ENCODE measurements around the gene ZNF234.

Gene ZNF234

DNA sequence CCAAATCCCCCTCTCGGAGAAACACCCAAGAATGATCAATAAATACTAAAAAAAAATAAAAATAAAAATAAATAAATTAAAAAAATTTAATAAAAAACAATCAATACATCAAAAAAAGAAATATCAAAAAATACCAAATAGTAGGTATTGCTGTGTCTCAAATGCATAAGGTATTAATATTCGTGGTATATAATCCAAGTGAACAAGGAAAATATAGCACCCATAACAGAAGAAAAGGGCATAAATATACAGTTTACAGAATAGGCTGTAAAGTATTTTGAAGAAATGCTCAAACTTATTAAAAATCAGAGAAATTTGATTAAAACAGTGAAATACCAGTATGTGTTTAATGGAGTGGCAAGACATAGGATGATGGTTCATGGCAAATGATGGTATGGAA, 63.4 kb downstream of the ZNF234 start:
- DNase-seq (ENCODE audit: low read depth in 2 of 2), result no peak
- no peak overlapping the region for H3K4me3 ChIP-seq (replicated peaks in 1 of 2; ENCODE audit: low read depth in 2 of 2, low read length in 2 of 2)
- TF ChIP-seq CTCF (IDR thresholded peaks at IDR 0.05; ENCODE audit: low read depth, low read length), result no peak

DNA sequence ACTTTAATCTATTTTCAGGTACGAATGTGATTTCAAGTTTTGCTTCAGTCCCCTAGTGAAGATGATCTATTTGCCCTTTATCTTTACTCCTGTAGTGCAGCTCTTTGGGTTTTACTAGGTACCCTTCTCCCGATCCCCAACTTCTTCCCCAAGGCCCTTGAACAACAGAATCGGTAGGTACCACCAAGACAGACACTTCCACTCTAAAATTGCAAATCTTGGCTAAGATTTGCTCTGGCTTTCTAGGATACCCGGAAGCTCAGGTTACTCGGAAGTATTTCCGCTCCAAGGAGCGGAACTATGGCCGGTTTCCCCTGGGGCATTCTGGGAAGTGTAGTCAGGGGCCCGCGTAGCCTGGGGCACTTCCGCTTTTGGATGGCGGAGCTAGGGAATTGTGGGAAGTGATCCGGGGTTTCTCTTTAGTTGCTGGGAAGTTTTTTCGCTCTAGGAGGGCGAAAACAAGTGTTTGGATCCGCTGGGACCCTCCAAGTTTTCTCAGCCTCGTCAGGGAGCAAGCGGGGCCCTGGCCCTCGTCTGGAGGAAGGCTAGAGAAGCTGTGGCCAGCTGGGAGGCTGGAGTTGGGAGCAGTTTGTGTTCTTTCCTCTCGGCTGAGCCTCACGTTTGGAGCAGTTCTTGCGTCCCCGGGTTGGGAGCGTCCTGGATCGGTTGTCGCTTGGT, 65.9 kb downstream of the ZNF234 start:
- no peak for TF ChIP-seq CTCF (IDR thresholded peaks at IDR 0.05; ENCODE audit: low read depth, low read length)
- H3K4me3 ChIP-seq (replicated peaks in 1 of 2; ENCODE audit: low read depth in 2 of 2, low read length in 2 of 2), result peak overlapping the region; percentile 79 to 91
- peak; percentile 95 to 96 for DNase-seq (ENCODE audit: low read depth in 2 of 2)

Measured in cardiac fibroblast (primary cell).